Measurements from ENCODE around the gene MXD4.

MXD4 gene

DNA sequence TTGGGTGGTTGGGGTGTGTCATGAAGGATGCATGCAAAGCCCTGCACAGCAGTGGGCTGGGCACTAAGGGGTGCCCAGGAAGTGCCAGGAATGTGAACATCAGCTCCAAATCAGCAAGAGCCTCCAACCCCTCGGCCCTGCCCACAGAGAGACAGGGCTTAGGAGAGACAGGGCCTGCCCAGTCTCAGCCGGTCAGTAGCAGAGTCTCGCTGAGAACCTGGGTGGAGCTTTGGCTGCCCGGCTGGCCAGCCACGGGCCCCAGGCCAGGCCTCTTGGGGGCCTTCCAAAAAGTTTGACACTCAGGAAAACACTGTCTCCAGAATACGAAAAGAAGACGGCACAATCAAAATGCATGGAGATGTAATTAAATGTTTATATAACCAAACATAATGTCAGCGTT is 4.3 kb upstream of the MXD4 start:
- no peak for DNase-seq
- in situ Hi-C loops (cut with MboI; ENCODE audit: low pct_unique_long_range_greater_than_20kb, low sequenced_read_pairs), result no loop called here

DNA sequence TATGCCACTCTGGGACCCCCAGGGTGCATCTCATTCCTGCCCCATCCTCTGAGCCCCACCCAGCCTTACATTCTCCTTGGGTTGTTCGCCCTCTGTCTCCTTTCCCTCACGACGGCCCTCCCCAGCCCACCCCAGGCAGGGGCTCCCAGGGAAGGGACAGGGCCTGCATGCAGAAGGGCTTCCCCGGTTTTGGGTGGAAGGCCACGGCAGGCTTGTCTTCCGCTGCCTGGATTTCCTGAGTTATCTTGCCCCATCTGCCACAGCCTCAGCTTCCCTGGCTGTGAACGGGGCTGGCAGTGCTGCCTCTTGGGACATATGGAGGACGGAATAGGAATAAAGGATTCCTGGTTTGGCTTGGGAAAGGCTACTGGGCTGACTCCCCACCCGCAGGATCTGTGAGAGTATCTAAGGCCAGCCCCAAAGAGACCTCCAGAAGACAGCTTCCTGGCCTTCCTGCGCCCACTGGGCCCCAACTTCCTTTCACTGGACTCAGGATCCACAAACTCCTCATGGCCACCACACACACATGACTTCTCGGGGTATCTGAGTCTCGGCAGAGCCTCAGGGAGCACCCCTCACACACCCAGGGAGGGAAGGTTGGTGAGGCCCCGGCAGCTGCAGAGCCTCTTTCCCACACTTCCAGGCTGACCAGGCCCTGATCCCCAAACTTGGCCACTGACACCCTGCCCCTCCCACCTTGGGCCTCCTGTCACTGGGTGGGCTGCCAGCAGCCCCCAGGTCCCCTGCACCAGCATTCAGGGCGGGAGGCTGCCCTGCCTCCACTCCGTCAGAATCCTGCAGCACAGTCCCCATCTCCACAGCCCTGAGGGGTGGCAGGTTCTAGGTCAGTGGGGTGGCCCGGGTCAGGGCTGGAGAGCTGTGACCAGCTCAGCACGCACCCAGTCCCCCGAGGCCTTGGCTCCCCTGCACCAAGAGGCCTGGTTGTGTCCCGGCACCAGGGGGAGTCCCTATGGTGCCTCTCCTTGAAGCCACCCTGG is 3.5 kb upstream of the MXD4 start:
- DNase-seq, result no peak

GRCh38 chr4:2264481-2265041 is 2.7 kb upstream of the MXD4 start:
- in situ Hi-C loops (cut with MboI; ENCODE audit: low pct_unique_long_range_greater_than_20kb, low sequenced_read_pairs), result no loop called here
- DNase-seq, result no peak

More for the DNA sequence above, 3.5 kb upstream of the MXD4 start:
- in situ Hi-C loops (cut with MboI; ENCODE audit: low pct_unique_long_range_greater_than_20kb, low sequenced_read_pairs), result no loop called here

- DNase-seq, result no peak
- in situ Hi-C loops (cut with MboI; ENCODE audit: low pct_unique_long_range_greater_than_20kb, low sequenced_read_pairs), result no loop called here
Measured at GRCh38 chr4:2263926-2264321, 2.0 kb upstream of the MXD4 start.

DNA sequence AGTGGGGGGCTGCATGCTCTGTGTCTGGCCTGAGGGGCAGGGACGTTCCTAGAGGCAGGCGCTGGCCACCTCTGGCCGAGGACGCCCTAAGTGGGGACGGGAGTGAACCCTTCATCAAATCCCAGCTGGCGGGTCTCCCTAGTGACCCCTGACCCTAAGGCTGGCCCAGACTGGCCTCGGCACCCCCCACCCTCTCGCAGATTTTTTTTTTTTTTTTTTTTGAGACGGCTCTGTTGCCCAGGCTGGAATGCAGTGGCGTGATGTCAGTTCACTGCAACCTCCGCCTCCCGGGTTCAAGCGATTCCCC is 988 bp upstream of the MXD4 start:
- in situ Hi-C loops (cut with MboI; ENCODE audit: low pct_unique_long_range_greater_than_20kb, low sequenced_read_pairs), result no loop called here
- DNase-seq, result no peak

DNA sequence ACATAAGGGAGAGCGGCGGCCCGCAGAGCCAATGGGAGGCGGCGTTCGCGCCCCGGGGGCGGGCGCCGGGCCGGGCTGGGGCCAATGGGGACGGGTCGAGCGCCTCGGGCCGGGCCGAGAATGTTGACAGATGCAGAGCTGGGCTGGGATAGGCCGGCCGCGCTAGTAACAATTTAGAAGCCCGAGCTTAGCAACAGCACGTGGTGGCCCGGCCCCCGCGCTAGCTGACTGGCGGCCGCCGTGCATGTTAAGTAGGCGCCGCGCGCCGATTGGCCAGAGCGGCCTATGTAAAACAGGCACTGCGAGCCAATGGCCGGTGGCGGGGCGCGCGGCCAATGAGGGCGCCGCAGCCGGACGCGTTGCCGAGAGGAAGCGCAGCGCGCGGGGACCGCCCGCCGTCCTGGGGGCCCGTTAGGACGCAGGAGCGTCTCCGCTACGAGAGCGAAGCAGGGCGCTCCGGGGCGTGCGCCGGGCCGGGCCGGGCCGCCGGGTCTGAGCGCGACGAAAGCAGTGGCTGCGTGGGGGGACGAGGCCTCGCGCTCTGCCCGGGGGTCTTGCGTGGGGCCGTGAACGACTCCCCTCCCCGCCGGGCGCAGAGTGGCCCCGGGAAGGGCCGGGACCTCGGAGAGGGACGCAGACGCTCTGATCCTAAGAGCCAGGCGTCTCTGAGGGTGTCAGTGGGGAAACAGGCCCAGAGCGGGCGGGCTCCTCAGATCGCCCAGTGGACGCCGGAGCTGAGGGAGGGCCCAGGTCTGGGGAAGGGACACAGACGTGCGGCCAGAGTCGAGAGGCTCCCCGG is 435 bp upstream of the MXD4 start:
- peak; percentile 100 for DNase-seq
- in situ Hi-C loops (cut with MboI; ENCODE audit: low pct_unique_long_range_greater_than_20kb, low sequenced_read_pairs), result no loop called here

GRCh38 chr4:2261110-2261852 is 628 bp downstream of the MXD4 start:
- in situ Hi-C loops (cut with MboI; ENCODE audit: low pct_unique_long_range_greater_than_20kb, low sequenced_read_pairs), result no loop called here
- no peak for DNase-seq

DNA sequence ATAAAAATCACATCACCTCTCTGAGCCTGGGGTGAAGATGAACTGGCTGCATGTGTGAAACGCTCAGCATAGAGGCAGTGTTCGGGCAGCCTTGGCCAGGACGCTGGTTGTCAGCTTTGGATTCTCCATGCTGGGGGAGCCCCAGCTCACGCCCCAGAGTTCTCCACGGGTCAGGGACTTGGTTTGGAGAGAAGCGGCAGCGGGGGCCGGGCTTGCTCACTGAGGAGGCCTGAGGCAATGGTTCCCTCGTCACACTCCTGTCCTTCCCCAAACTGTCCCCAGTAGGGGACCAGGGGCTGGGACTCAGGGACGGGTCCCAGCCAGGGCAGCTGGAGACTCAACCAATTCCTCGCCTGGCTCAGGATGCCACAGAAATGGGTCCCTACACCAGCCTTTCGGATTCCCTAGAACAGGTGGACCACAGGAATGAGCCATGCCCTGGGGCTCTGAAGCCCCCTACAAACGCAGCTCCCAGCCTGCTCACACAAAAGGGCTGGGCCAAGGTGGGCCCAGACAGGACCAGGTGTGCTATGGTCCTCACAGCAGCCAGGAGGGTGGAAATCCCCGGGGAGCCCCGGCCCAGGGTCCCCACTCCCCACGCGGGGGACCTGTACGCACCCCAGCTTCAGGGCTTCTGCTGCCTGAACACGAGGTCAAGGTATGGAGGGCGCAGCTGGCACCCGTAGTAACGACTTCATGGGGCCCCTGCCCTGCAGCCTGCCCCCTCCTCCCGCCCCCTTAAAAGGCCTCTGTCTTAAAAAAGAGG is 1.4 kb downstream of the MXD4 start:
- in situ Hi-C loops (cut with MboI; ENCODE audit: low pct_unique_long_range_greater_than_20kb, low sequenced_read_pairs), result no loop called here
- no peak for DNase-seq

DNA sequence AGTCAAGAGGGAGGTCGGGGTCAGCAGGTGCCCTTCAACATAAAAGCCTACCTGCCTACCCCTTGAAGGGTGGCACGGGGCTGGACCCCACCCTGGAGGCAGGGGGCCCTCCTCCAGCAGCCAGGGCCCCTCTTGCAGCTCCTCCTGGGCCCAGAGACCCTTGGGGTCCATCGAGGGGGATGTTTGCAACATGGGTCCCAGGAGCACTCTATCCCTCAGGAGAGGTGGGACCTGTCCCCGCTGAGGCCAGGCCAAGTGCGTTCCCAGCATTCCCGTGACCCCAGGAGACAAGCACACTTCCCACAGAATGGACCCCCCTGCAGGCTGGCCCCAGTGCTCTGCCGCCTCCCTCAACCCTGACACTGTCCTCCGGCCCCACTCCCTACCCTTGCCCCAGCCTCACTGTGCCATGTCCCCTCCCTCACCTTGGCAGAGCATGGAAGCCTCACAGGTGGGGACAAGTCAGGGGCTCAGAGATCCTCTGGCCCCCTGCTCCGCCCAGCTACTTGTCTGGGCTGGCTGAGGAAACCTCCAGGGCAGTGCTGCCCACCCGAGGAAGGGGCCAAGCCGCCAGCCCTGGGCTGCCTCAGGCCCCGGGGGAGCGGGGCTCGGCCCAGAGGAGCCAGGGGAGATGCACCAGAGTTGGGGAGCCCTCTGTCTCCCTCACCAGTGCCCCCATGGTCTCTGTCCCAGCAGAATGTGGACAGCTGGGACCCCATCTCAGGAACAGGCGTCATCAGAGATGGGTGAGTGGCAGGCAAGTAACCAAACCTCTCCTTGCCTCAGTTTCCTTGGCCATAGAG is 2.2 kb downstream of the MXD4 start:
- no peak for DNase-seq
- in situ Hi-C loops (cut with MboI; ENCODE audit: low pct_unique_long_range_greater_than_20kb, low sequenced_read_pairs), result no loop called here

DNA sequence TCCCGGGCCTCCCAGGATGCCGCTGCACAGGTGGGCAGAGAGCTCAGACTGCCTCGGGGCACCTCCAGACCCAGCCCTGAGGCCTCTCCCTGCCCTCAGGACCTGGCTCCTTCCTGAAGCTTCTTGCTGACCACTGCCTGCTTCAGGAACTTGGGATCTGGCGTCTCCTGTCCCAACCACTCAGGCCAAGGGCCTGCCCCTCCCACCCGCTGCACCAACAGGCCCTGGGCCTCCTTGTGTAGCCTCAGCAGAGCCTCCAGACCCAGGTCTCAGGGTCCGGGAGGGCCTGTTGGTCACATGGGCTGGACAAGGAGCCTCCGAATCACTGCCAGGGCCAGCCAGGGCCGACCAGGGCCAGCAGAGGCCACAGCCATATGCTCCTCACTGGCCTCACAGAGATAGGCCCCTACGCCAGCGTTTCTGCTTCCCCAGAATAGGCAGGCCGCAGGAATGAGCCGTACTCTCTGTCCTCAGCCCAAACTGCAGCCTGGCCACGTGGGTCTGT is 2.8 kb downstream of the MXD4 start:
- DNase-seq, result no peak
- in situ Hi-C loops (cut with MboI; ENCODE audit: low pct_unique_long_range_greater_than_20kb, low sequenced_read_pairs), result no loop called here

GRCh38 chr4:2258091-2259035 is 3.5 kb downstream of the MXD4 start:
- no peak for DNase-seq
- in situ Hi-C loops (cut with MboI; ENCODE audit: low pct_unique_long_range_greater_than_20kb, low sequenced_read_pairs), result no loop called here

- no peak for DNase-seq
- in situ Hi-C loops (cut with MboI; ENCODE audit: low pct_unique_long_range_greater_than_20kb, low sequenced_read_pairs), result no loop called here
Measured at GRCh38 chr4:2257361-2258081, 4.4 kb downstream of the MXD4 start.

DNA sequence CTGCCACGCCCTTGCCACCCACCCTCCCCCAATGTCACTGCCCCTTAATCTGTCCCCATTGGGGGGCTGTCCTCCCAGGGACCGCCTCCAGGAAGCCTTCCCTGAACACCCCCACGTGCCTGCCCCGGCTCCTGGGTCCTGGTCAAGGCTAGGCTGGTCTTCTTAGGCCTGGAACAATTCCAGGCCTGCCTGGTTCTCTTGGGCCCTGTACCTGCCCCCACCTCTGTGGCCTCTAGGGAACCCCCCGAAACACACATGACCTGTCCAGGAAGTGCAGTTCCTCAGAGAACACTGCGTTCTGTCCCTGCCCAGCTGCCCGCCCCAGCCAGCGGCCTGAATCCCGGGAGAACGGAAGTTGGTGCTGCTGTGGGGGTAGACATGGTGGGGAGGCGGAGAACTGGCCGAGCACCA is 5.1 kb downstream of the MXD4 start:
- no peak for DNase-seq
- in situ Hi-C loops (cut with MboI; ENCODE audit: low pct_unique_long_range_greater_than_20kb, low sequenced_read_pairs), result no loop called here

DNA sequence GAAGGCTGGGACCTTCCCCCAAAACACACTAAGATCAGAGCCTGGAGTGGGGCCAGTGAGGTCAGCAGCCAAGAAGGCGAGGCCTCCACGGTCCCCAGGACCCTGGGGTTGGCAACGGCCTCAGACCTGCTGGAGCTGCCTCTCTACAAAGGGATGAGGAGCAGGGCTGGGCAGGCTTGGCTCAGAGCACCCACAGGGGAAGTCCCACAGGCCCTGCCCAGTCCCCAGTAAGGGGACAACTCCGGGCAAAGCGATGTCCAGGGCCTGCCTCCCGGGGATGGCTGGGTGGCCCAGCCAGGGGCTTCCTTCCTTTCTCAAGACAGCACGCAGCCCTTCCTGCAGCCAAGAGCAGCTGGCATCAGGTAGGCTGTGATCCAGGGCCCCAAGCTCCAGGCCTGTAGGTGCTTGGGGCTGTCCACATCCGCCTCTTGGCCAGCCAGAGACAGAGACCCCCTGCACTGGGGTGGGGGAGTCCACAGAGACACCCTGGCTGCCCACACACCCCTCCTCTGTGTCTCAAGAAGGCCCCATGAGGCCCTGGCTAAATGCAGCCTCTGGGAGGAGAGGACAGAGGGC is 5.7 kb downstream of the MXD4 start:
- in situ Hi-C loops (cut with MboI; ENCODE audit: low pct_unique_long_range_greater_than_20kb, low sequenced_read_pairs), result no loop called here
- no peak for DNase-seq

- in situ Hi-C loops (cut with MboI; ENCODE audit: low pct_unique_long_range_greater_than_20kb, low sequenced_read_pairs), result no loop called here
- no peak for DNase-seq
Measured at GRCh38 chr4:2255501-2256155, 6.3 kb downstream of the MXD4 start.
